Astrocyte (in vitro differentiated cells and primary cell): Measurements from ENCODE around the gene ERBIN. TPM values are rescaled to one million over a fixed set of nuclear protein-coding genes. Genes with fewer than 3 reads are reported as not detected.

Experiments used
- DNase-seq: peaks from one replicate; pipeline ENCODE4 v3.0.0-alpha.2; 2010; ENCODE audit warnings: low read depth
- FAIRE-seq: peaks from 2 replicates; lab custom pipeline; 2011; peaks lifted over from hg19 to GRCh38; lab: Jason Lieb, UNC
- H2AFZ ChIP-seq: 2 replicates; pipeline ENCODE4 v1.6.0; 2012; ENCODE audit warnings: low read depth, low read length, inconsistent platforms
- H3K27ac ChIP-seq: 2 replicates; pipeline ENCODE4 v1.5.1; 2011; ENCODE audit warnings: low read depth, low read length, inconsistent platforms
- H3K27me3 ChIP-seq: 2 replicates; pipeline ENCODE4 v1.6.0; 2011; ENCODE audit warnings: low read length, inconsistent platforms; ENCODE audit not compliant: insufficient read depth
- H3K36me3 ChIP-seq: 2 replicates; pipeline ENCODE4 v1.5.1; 2011; ENCODE audit warnings: low read length, inconsistent platforms; ENCODE audit not compliant: insufficient read depth
- H3K4me1 ChIP-seq: 2 replicates; pipeline ENCODE4 v1.5.1; 2011; ENCODE audit warnings: low read length, inconsistent platforms; ENCODE audit not compliant: insufficient read depth
- H3K4me2 ChIP-seq: 2 replicates; pipeline ENCODE4 v1.6.0; 2012; ENCODE audit warnings: low read length, inconsistent platforms
- H3K4me3 ChIP-seq: 2 replicates; pipeline ENCODE4 v1.5.1; 2011; ENCODE audit warnings: low read depth, mild to moderate bottlenecking, low read length, inconsistent platforms; ENCODE audit not compliant: insufficient read depth
- H3K79me2 ChIP-seq: 2 replicates; pipeline ENCODE4 v1.6.0; 2012; ENCODE audit warnings: mild to moderate bottlenecking, low read length, inconsistent platforms; ENCODE audit not compliant: insufficient read depth
- H3K9ac ChIP-seq: 2 replicates; pipeline ENCODE4 v1.6.0; 2012; ENCODE audit warnings: mild to moderate bottlenecking, low read length, inconsistent platforms
- H3K9me3 ChIP-seq: 2 replicates; pipeline ENCODE4 v1.5.1; 2012; ENCODE audit warnings: low read depth, mild to moderate bottlenecking, low read length, inconsistent platforms; ENCODE audit not compliant: insufficient read depth
- H4K20me1 ChIP-seq: 2 replicates; pipeline ENCODE4 v1.6.0; 2012; ENCODE audit warnings: low read length, inconsistent platforms; ENCODE audit not compliant: insufficient read depth
- H3K27ac Mint-ChIP-seq: one replicate; pipeline ENCODE4 v1.8.0; 2021; ENCODE audit warnings: mild to moderate bottlenecking, mixed read lengths; ENCODE audit not compliant: unreplicated experiment
- H3K27me3 Mint-ChIP-seq: one replicate; pipeline ENCODE4 v1.8.0; 2021; ENCODE audit warnings: low read depth, mixed read lengths; ENCODE audit not compliant: unreplicated experiment
- H3K36me3 Mint-ChIP-seq: one replicate; pipeline ENCODE4 v1.8.0; 2021; ENCODE audit warnings: low read depth, mixed read lengths; ENCODE audit not compliant: unreplicated experiment
- H3K4me1 Mint-ChIP-seq: one replicate; pipeline ENCODE4 v1.8.0; 2021; ENCODE audit warnings: low read depth, mixed read lengths; ENCODE audit not compliant: unreplicated experiment
- H3K4me3 Mint-ChIP-seq: one replicate; pipeline ENCODE4 v1.8.0; 2021; ENCODE audit warnings: mild to moderate bottlenecking, moderate library complexity, mixed read lengths; ENCODE audit not compliant: unreplicated experiment
- H3K9me3 Mint-ChIP-seq: one replicate; pipeline ENCODE4 v1.8.0; 2021; ENCODE audit warnings: mild to moderate bottlenecking, mixed read lengths; ENCODE audit not compliant: unreplicated experiment
- EZH2 ChIP-seq: IDR thresholded peaks from 2 replicates; pipeline ENCODE4 v1.6.1; 2012; ENCODE audit warnings: mild to moderate bottlenecking, low read length, inconsistent platforms; ENCODE audit not compliant: insufficient read depth
- total RNA-seq: library from RNA; stranded (reverse); gene quantifications from 2 replicates; pipeline ENCODE4 v1.2.1, GENCODE V29; 2021
- TF ChIP-seq, protein P1 (sequence below): IDR thresholded peaks from 2 replicates; pipeline ENCODE4 v1.5.1; 2011; ENCODE audit warnings: low read depth, mild to moderate bottlenecking, inconsistent platforms, low read length, moderate library complexity; ENCODE audit not compliant: insufficient read depth

Gene ERBIN
- total RNA-seq, 1 donor from 2014 or later: 83.4 TPM

DNA sequence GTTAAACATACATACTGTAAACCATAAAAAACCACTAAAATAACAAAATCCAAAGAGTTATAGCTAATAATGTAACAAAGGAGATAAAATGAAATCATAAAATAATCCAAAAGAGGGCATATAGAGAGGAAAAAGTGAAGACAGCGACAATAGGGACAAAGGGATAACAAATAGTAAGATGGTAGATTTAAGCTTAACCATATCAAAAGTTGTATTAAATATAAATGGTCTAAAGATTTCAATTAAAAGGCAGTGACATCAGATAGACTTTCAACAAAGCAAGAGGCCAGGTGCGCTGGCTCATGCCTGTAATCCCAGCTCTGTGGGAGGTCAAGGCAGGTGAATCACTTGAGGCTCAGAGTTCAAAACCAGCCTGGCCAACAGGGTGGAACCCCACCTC is 163.0 kb downstream of the ERBIN start:
- FAIRE-seq (no peak), DNase-seq (no peak)
- no peaks in the 10 kb centered on the region for H3K27me3 Mint-ChIP-seq
- H3K27ac Mint-ChIP-seq: no peak overlapping the region
- Histone ChIP-seq H2AFZ (no peak overlapping the region), H4K20me1 (no peaks in the 10 kb centered on the region), H3K27ac (no peak overlapping the region), H3K4me3 (no peak overlapping the region), H3K9me3 (no peaks in the 10 kb centered on the region), H3K36me3 (peaks cover 22% of the 10 kb centered on the region), H3K27me3 (no peaks in the 10 kb centered on the region), H3K79me2 (no peaks in the 10 kb centered on the region), H3K4me1 (no peaks in the 10 kb centered on the region), H3K9ac (no peak overlapping the region), H3K4me2 (no peak overlapping the region)
- no peak overlapping the region for H3K4me3 Mint-ChIP-seq
- H3K9me3 Mint-ChIP-seq: peaks cover 9% of the 10 kb centered on the region
- no peaks in the 10 kb centered on the region for H3K4me1 Mint-ChIP-seq
- TF ChIP-seq, protein P1, sequence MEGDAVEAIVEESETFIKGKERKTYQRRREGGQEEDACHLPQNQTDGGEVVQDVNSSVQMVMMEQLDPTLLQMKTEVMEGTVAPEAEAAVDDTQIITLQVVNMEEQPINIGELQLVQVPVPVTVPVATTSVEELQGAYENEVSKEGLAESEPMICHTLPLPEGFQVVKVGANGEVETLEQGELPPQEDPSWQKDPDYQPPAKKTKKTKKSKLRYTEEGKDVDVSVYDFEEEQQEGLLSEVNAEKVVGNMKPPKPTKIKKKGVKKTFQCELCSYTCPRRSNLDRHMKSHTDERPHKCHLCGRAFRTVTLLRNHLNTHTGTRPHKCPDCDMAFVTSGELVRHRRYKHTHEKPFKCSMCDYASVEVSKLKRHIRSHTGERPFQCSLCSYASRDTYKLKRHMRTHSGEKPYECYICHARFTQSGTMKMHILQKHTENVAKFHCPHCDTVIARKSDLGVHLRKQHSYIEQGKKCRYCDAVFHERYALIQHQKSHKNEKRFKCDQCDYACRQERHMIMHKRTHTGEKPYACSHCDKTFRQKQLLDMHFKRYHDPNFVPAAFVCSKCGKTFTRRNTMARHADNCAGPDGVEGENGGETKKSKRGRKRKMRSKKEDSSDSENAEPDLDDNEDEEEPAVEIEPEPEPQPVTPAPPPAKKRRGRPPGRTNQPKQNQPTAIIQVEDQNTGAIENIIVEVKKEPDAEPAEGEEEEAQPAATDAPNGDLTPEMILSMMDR: no peak
- TF ChIP-seq EZH2: no peak
- H3K36me3 Mint-ChIP-seq: peaks cover 39% of the 10 kb centered on the region

DNA sequence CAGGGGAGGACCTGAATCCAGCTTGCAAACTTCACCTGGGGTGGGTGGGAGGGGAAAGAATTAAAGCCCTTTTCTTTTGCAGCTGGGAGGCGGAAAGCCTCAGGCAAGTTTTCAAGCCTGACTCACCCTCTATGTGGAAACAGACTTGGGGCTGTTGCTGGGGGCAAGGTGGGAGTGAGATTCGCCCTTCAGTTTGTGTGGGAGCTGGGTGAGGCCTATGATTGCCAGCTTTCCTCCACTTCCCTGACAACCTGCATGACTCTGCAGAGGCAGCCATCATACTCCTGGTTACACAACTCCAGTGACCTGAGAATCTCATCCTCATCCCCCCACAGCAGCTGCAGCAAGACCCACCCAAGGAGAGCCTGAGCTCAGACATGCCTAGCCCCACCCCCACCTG is 174.5 kb downstream of the ERBIN start:
- no peak for TF ChIP-seq EZH2
- TF ChIP-seq, protein P1: no peak
- Histone ChIP-seq H4K20me1 (no peaks in the 10 kb centered on the region), H2AFZ (no peak overlapping the region), H3K27ac (no peak overlapping the region), H3K36me3 (peaks cover 6% of the 10 kb centered on the region), H3K4me2 (no peak overlapping the region), H3K79me2 (no peaks in the 10 kb centered on the region), H3K4me1 (no peaks in the 10 kb centered on the region), H3K9me3 (peaks cover under 1% of the 10 kb centered on the region), H3K27me3 (no peaks in the 10 kb centered on the region), H3K9ac (no peak overlapping the region), H3K4me3 (no peak overlapping the region)
- H3K27ac Mint-ChIP-seq: no peak overlapping the region
- H3K4me1 Mint-ChIP-seq: no peaks in the 10 kb centered on the region
- peaks cover 42% of the 10 kb centered on the region for H3K36me3 Mint-ChIP-seq
- no peak for DNase-seq
- no peak for FAIRE-seq
- no peaks in the 10 kb centered on the region for H3K27me3 Mint-ChIP-seq
- peaks cover 55% of the 10 kb centered on the region for H3K9me3 Mint-ChIP-seq
- no peak overlapping the region for H3K4me3 Mint-ChIP-seq

DNA sequence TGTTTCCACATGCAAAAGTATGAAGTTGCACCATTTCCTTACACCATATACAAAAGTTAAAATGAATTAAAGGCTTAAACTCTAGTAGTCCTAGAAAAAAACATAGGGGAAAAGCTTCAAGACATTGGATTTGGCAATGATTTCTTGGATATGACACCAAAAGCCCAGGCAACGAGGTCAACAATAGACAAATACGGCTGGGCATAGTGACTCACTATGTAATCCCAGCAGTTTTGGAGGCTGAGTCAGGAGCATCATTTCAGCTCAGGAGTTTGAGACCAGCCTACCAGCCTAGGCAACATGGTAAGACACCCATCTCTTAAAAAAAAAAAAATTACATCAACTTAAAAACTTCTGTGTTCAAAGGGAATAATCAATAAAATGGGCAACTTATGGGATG is 186.8 kb downstream of the ERBIN start:
- H4K20me1 ChIP-seq: no peaks in the 10 kb centered on the region
- H3K36me3 ChIP-seq: no peaks in the 10 kb centered on the region
- H3K79me2 ChIP-seq: no peaks in the 10 kb centered on the region
- FAIRE-seq: no peak
- peak; percentile 28 for DNase-seq
- TF ChIP-seq, protein P1: no peak
- no peak for TF ChIP-seq EZH2
- Mint-ChIP-seq H3K27me3 (no peaks in the 10 kb centered on the region), H3K4me3 (no peak overlapping the region), H3K9me3 (peaks cover 25% of the 10 kb centered on the region), H3K4me1 (no peaks in the 10 kb centered on the region), H3K36me3 (no peaks in the 10 kb centered on the region), H3K27ac (peak overlapping the region; percentile 69)
- no peaks in the 10 kb centered on the region for H3K27me3 ChIP-seq
- H2AFZ ChIP-seq: no peak overlapping the region
- H3K9ac ChIP-seq: no peak overlapping the region
- H3K9me3 ChIP-seq: no peaks in the 10 kb centered on the region
- no peak overlapping the region for H3K4me3 ChIP-seq
- H3K4me2 ChIP-seq: no peak overlapping the region
- H3K4me1 ChIP-seq: no peaks in the 10 kb centered on the region
- H3K27ac ChIP-seq: no peak overlapping the region
